ENCODE data around the gene IL17RA. TPM values are rescaled to one million over a fixed set of nuclear protein-coding genes. Genes with fewer than 3 reads are reported as not detected.

IL17RA gene
- total RNA-seq, 1 experiment from 2014 or later: 11.7 TPM

DNA sequence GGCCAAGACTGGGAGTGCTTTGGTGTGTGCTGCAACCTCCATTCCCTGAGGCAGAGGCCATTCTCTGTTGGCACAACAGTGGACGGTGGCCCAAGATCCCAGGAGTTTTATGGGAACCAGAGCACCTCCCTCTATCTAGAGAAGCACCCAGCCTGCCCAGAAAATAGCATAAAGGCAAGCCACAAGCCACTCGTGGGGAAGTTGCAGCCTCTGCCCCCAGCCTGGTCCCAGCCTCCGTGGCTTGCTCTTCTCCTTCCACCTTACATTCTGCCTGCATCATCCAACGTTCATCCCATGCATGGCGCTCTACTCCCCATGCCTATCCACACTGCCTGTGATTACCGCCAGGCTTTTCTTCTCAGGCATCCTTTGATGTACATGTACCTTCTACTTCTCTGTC lies 15.8 kb downstream of the IL17RA start:
- H3K27me3 ChIP-seq (ENCODE audit: control insufficient read depth, insufficient read depth, low read length): no peaks in the 10 kb centered on the region
- H3K4me3 ChIP-seq (ENCODE audit: low read depth in 2 of 2, low read length in 2 of 2): no peak overlapping the region
- no peaks in the 10 kb centered on the region for H3K9me3 ChIP-seq (ENCODE audit: control insufficient read depth, insufficient read depth, low read depth, low read length)
- no peaks in the 10 kb centered on the region for H3K4me1 ChIP-seq (ENCODE audit: control insufficient read depth, insufficient read depth, low read length)
- no peak for TF ChIP-seq REST (IDR thresholded peaks at IDR 0.05; ENCODE audit: insufficient read depth in 1 of 2, low read depth in 2 of 2, low read length in 1 of 2)
- ChIA-PET POLR2A (no interaction called here), CTCF (no interaction called here)
- DNase-seq (ENCODE audit: low read depth, low spot score): no peak
- no TSS peak for BruUV-seq (replicated peaks)
- intact Hi-C loops (cut with micrococcal nuclease; ENCODE audit: unreplicated experiment) (no loop called here), in situ Hi-C loops (cut with HindIII; ENCODE audit: low pct_unique_long_range_greater_than_20kb, low sequenced_read_pairs) (no loop called here)
- H3K36me3 ChIP-seq (ENCODE audit: control insufficient read depth, insufficient read depth, low read length): no peaks in the 10 kb centered on the region
- no peak overlapping the region for H3K27ac ChIP-seq (ENCODE audit: low read length)
- no peak for ATAC-seq

DNA sequence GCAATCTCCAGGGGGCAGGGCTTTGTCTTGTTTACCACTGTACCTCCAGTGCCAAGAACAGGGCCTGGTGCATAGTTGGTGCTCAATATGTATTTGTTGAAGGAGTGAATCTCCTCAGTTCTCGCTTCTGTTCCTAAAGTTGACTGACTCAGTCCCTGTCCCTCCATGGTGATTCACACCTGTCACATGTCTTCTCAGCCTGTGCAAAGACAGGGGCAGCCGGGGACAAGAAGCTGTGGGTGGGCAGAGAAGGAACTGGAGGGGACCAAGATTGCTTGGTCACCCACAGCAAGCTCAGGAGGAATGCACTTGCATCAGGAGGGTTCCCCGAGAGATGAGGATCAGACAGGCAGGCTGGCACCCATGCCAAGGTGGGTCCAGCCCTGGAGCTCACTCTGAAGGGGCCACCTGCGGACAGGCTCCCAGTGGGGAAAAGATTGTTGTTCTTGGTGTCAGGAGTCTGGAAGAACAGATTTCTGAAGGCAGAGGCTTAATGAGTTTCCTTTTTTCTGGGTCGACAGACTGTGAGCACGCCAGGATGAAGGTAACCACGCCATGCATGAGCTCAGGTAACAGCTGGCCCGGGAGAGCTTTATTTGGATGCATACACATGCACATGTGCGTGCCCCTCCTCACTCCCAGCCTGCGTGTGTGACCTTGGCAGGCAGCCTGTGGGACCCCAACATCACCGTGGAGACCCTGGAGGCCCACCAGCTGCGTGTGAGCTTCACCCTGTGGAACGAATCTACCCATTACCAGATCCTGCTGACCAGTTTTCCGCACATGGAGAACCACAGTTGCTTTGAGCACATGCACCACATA lies 16.9 kb downstream of the IL17RA start:
- DNase-seq (ENCODE audit: low read depth, low spot score) (no peak), ATAC-seq (no peak)
- ChIA-PET CTCF (no interaction called here), POLR2A (no interaction called here)
- Histone ChIP-seq H3K36me3 (ENCODE audit: control insufficient read depth, insufficient read depth, low read length) (no peaks in the 10 kb centered on the region), H3K4me3 (ENCODE audit: low read depth in 2 of 2, low read length in 2 of 2) (no peak overlapping the region), H3K4me1 (ENCODE audit: control insufficient read depth, insufficient read depth, low read length) (no peaks in the 10 kb centered on the region), H3K9me3 (ENCODE audit: control insufficient read depth, insufficient read depth, low read depth, low read length) (no peaks in the 10 kb centered on the region), H3K27me3 (ENCODE audit: control insufficient read depth, insufficient read depth, low read length) (no peaks in the 10 kb centered on the region), H3K27ac (ENCODE audit: low read length) (no peak overlapping the region)
- intact Hi-C loops (cut with micrococcal nuclease; ENCODE audit: unreplicated experiment): no loop called here
- BruUV-seq (replicated peaks): no TSS peak
- no peak for TF ChIP-seq CTCF (IDR thresholded peaks at IDR 0.05)
- TF ChIP-seq SIN3A (IDR thresholded peaks at IDR 0.05; ENCODE audit: borderline replicate concordance, insufficient read depth, low read depth, low read length): no peak
- TF ChIP-seq TCF7L2 (IDR thresholded peaks at IDR 0.05; ENCODE audit: low read depth, low read length): no peak
- no peak for TF ChIP-seq POLR2AphosphoS5 (IDR thresholded peaks at IDR 0.05; ENCODE audit: low read depth, low read length)
- no peak for TF ChIP-seq REST (IDR thresholded peaks at IDR 0.05; ENCODE audit: insufficient read depth in 1 of 2, low read depth in 2 of 2, low read length in 1 of 2)
- in situ Hi-C loops (cut with HindIII; ENCODE audit: low pct_unique_long_range_greater_than_20kb, low sequenced_read_pairs): no loop called here

Measured in Panc1 (cell line).